ENCODE measurements around the gene FAM90A1.
"Not testable (repeated sequence)": the region's sequence is repeated elsewhere in the genome, so short reads cannot be mapped to it uniquely, and the experiment has no call there.

The FAM90A1 gene

DNA sequence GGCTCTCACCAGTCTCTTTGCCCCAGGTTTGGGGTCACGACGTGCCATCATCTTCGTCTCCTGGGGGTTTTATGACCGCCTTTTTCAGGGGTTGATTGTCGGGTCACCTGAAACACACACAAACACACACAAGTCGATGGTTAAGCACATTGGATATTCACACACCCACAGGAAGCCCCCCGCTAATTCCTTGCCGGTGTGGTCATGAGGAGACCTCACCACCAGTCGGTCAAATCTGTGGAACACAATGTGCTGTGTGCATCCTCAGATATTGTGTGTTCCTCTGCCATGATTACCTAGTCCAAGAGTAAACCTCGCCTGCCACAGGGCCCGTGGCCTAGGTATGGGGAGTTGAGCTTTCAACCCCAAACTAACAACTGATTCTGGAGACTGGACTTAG, 2.6 kb downstream of the FAM90A1 start:
- not testable (repeated sequence) for H3K9me3 Mint-ChIP-seq; DNase-seq; ATAC-seq (replicated peaks); H3K4me3 Mint-ChIP-seq; H3K27me3 Mint-ChIP-seq; H3K36me3 Mint-ChIP-seq; H3K27ac Mint-ChIP-seq
- peaks cover 5 to 15% of the 10 kb centered on the region in 2 donors for H3K4me1 Mint-ChIP-seq

DNA sequence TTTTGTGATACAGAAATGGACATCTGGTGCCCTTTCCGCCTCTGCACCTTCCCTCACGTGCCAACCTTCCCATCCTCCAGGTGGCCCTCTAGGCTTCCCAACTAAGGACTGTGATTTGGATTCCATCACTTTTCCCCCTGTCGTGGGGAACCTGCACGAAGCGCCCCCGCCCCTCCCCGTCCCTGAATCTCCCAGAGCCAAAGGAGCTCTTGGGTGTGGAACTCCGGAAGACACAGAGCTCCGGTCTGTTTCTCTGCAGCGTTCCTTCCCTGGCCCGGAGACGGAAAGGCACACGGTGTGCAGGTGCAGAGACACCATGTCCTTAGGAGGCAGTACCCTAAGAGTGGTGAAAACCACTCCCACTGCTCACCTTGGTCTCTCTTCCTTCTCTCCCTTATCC, 3.8 kb downstream of the FAM90A1 start:
- ATAC-seq (replicated peaks); H3K9me3 Mint-ChIP-seq; H3K27ac Mint-ChIP-seq; DNase-seq; H3K4me3 Mint-ChIP-seq; H3K36me3 Mint-ChIP-seq; H3K27me3 Mint-ChIP-seq: not testable (repeated sequence)
- H3K4me1 Mint-ChIP-seq, result peaks cover 5 to 15% of the 10 kb centered on the region in 2 donors

DNA sequence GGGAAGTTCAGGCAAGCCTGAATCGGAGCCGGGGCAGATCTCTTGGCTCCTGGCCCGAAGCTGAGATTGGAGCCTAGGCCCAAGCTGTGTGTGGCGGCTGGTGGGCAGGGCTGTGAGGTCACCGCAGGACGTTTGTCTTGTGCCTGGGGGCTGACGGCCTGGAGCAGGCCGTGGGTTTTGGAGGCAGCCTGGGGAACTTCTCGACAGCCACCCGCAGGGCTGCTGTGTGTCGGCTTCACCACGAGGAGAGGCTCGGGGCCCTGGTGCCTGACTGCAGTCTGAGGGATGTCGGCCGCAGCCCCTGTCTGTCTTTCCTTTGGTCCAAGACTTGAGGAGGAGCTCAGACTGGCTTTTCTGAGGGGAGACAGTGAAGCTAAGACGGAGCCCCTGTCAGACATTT, 5.1 kb downstream of the FAM90A1 start:
- not testable (repeated sequence) for H3K27ac Mint-ChIP-seq; H3K36me3 Mint-ChIP-seq; H3K9me3 Mint-ChIP-seq; DNase-seq; H3K27me3 Mint-ChIP-seq; ATAC-seq (replicated peaks); H3K4me3 Mint-ChIP-seq
- H3K4me1 Mint-ChIP-seq, result peaks cover 5 to 10% of the 10 kb centered on the region in 2 donors

DNA sequence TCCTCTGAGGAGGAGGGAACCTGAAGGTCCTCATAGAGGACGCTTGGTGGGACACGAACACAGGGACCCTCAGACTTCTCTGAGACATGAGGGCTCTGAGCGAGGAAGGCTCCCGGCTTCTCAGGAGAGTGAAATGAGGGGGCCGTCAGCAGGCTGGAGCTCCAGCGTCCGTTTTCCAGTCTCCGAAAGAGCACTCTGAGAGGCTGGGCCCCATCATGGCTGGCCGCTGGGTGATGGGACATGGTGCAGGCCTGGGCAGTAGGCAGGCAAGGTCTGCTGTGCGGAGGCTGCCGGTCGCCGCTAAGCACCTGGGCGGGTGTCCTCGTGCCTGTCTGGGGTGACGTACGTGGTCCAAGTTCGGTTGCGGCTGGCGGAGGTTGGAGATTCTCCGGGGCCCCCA, 5.6 kb downstream of the FAM90A1 start:
- H3K9me3 Mint-ChIP-seq, H3K4me3 Mint-ChIP-seq: not testable (repeated sequence)

DNA sequence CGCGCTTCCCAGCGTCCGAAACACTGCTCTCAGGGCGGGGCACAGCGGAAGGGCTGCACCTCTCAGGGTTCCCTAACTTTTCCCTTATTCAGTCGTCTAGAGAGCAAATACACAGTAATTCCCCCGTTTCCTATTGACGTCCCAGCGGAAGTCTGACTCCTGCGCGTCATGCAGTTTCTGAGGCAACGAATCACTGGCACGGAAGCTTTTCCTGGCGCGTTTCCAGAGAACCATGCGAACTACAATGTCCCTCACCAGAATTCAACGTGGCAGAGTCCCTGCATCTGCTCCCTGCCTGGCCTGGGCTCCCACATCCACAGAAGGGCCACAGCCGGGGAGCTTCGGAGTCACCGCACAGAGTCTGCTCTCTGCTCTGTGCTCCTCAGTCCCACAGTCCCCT, 6.0 kb downstream of the FAM90A1 start:
- not testable (repeated sequence) for H3K4me1 Mint-ChIP-seq; H3K4me3 Mint-ChIP-seq; H3K27me3 Mint-ChIP-seq; H3K36me3 Mint-ChIP-seq; ATAC-seq (replicated peaks); H3K27ac Mint-ChIP-seq; H3K9me3 Mint-ChIP-seq; DNase-seq

More for the DNA sequence above, 5.6 kb downstream of the FAM90A1 start:
- not testable (repeated sequence) for H3K27ac Mint-ChIP-seq; H3K36me3 Mint-ChIP-seq; H3K27me3 Mint-ChIP-seq; DNase-seq; H3K4me1 Mint-ChIP-seq; ATAC-seq (replicated peaks)

DNA sequence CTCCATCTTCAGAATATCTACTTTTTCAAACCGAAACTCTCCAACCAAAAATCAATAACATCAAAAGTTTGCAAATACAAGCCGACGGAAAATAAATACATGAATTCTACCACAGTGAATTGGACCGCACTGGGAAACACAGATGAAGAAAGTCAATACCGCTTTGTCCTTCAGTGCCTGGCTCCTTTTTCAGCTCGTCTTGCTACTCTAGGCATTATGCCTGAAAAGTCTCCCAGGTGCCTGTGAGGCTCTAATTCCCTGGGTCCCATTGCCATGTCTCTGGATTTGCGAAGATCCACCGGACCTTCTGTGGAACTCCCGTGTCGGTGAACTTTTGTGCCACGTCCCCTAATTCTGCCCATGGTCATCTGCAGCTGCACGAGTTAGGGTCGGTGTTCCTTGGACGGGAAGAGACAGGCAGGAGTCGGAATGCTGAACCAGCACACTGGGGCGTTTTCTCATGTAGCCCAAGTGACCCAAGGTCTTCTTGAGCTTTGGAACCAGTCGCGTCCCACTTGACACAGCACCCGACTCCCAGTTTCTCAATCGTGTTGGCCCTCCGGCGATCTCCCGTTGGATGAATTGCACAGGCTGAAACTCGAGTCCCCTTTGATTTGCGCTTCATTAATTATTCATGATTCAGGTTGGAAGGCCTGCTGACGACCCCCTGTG, 8.6 kb downstream of the FAM90A1 start:
- ATAC-seq (replicated peaks); H3K9me3 Mint-ChIP-seq; H3K27ac Mint-ChIP-seq; DNase-seq; H3K36me3 Mint-ChIP-seq; H3K4me3 Mint-ChIP-seq; H3K4me1 Mint-ChIP-seq; H3K27me3 Mint-ChIP-seq: not testable (repeated sequence)

DNA sequence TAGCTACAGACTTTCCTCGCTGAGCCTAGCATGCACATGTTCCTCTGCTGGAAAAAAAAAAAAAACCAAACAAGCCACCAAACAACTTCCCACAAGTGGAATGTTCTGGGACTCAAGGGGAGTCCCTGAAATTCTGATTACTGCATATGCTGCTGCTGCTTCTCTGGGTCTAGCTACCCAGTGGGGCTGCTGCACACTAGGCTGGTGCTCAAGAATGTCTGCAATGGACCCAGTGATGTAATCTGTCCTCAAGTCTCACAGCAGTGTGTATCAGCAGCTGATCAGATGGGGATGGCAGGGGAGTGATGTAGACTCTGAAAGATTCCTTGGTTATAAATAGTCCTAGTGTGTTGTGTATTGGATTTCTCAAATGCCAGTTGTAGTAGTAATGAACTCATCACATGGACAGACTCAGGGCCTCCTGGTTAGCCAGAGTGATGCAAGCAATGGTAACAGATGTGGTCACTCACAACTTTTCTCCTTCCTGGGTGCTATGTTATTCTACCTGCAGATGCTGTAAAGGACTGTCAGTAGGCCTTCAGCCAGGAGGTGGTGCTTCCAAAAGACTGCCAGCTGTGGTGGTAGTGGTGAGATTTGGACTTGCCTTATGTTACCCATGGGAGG, 29.6 kb downstream of the FAM90A1 start:
- not testable (repeated sequence) for ATAC-seq (replicated peaks); H3K36me3 Mint-ChIP-seq; H3K4me1 Mint-ChIP-seq; H3K27me3 Mint-ChIP-seq; H3K27ac Mint-ChIP-seq; H3K4me3 Mint-ChIP-seq; DNase-seq; H3K9me3 Mint-ChIP-seq

DNA sequence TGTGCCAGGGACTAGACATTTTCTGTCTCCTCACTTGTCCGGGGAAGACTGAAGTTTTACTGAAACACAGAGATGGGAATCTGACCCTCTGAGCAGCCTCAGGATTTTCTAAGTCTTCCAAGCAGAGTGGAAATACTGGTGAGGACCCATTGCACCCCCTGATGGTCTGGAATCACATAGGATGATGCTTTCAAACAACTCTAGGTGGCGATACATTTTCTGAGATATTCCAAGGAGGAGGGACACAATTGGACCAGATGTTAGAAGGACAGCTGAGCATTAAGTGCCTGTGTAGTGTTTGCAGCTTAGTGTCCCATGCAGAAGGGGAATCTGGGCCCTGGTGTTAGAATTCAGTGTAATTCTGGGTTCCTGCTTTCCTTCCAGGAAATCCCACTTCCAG, 39.3 kb downstream of the FAM90A1 start:
- H3K4me3 Mint-ChIP-seq; H3K36me3 Mint-ChIP-seq; H3K4me1 Mint-ChIP-seq; ATAC-seq (replicated peaks); H3K27me3 Mint-ChIP-seq; H3K27ac Mint-ChIP-seq; DNase-seq; H3K9me3 Mint-ChIP-seq: not testable (repeated sequence)

DNA sequence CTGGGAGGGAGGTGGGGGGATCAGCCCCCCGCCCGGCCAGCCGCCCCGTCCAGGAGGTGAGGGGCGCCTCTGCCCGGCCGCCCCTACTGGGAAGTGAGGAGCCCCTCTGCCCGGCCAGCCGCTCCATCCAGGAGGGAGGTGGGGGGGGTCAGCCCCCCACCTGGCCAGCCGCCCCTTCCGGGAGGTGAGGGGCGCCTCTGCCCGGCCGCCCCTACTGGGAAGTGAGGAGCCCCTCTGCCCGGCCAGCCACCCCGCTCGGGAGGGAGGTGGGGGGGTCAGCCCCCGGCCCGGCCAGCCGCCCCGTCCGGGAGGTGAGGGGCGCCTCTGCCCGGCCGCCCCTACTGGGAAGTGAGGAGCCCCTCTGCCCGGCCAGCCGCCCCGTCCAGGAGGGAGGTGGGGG, 43.2 kb downstream of the FAM90A1 start:
- not testable (repeated sequence) for H3K27me3 Mint-ChIP-seq; ATAC-seq (replicated peaks); H3K36me3 Mint-ChIP-seq; H3K27ac Mint-ChIP-seq; H3K4me3 Mint-ChIP-seq; DNase-seq; H3K9me3 Mint-ChIP-seq
- H3K4me1 Mint-ChIP-seq, result peaks cover 5 to 12% of the 10 kb centered on the region in 2 donors

DNA sequence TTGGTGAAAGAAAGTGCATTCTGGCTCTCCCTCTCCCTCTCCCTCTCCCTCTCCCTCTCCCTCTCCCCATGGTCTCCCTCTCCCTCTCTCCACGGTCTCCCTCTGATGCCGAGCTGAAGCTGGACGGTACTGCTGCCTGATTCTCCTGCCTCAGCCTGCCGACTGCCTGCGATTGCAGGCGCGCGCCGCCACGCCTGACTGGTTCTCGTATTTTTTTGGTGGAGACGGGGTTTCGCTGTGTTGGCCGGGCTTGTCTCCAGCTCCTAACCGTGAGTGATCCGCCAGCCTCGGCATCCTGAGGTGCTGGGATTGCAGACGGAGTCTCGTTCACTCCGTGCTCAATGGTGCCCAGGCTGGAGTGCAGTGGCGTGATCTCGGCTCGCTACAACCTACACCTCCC, 44.1 kb downstream of the FAM90A1 start:
- not testable (repeated sequence) for H3K4me3 Mint-ChIP-seq; DNase-seq; ATAC-seq (replicated peaks); H3K36me3 Mint-ChIP-seq; H3K27ac Mint-ChIP-seq; H3K27me3 Mint-ChIP-seq; H3K9me3 Mint-ChIP-seq
- peaks cover 5 to 12% of the 10 kb centered on the region in 2 donors for H3K4me1 Mint-ChIP-seq

DNA sequence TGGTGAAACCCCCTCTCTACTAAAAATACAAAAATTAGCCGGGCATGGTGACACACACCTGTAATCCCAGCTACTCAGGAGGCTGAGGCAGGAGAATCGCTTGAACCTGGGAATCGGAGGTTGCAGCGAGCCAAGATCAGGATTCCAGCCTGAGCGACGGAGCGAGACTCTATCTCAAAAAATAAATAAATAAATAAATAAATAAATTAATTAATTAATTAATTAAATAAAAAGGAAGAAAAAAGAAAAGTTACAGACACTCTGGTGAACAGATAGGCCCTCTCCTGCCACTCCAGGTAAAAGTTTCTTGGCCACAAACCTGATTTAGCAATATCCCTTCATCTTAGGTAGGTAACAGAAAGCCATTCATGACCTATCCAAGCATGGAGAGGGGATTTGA, 44.5 kb downstream of the FAM90A1 start:
- ATAC-seq (replicated peaks); H3K27ac Mint-ChIP-seq; H3K36me3 Mint-ChIP-seq; H3K9me3 Mint-ChIP-seq; DNase-seq; H3K27me3 Mint-ChIP-seq; H3K4me3 Mint-ChIP-seq: not testable (repeated sequence)
- H3K4me1 Mint-ChIP-seq, result peaks cover 5 to 12% of the 10 kb centered on the region in 2 donors

DNA sequence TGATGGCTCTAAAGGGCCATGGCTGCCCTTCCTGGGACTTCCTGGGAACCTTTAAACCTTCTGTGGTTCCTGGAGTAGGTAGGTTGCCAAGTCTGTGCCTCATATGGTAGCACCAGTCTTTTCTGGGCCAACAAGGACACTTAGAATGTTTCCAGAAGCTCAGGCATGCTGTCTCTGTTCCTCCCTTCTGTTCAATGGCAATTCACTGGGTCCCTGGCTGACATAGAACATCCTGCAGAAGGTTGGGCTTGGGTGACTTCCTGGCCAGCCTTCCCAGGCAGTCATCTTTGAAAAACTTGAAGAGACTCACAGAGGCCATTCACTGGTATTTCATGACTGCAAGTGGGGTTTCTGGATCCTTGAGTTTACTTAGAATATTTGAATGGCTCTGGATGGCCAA, 46.1 kb downstream of the FAM90A1 start:
- H3K9me3 Mint-ChIP-seq; H3K27me3 Mint-ChIP-seq; ATAC-seq (replicated peaks); H3K36me3 Mint-ChIP-seq; DNase-seq; H3K27ac Mint-ChIP-seq: not testable (repeated sequence)
- peak overlapping the region; percentile 77 to 87 for H3K4me3 Mint-ChIP-seq
- peaks cover 5 to 12% of the 10 kb centered on the region in 2 donors for H3K4me1 Mint-ChIP-seq

DNA sequence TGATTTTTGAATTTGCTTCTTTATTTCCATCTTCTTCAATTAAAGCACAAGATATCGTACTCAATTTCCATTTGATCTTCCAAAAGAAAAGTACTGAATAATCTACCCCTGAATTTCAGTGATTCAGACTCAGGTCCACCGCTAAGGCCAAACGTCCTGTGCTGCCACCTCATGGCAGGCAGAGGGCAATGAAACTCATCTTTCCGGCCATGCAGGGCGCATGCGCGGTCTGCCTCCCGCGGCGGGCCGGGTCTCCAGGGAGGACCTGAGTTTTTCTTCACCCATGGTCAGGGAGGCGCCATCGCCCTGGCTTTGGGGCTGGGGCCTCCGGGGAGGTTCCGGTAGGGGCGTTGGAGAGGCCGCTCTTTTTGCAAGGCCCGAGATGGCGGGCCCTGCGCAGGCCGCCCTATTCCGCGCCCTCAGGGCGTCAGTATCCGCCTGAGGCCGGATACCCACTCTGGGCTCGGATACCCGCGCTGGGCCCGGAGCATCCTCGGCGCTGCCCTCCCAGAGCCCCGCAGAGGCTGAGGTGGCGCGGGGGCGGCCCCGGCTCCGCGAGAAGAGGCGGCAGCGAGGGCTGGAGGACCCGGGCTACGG, 47.3 kb downstream of the FAM90A1 start:
- DNase-seq (peak; percentile 72), ATAC-seq (replicated peaks) (peak; percentile 82 to 87)
- not testable (repeated sequence) for H3K36me3 Mint-ChIP-seq, H3K27me3 Mint-ChIP-seq, H3K9me3 Mint-ChIP-seq
- H3K4me3 Mint-ChIP-seq, result peak overlapping the region; percentile 87 to 88
- peaks cover 5 to 12% of the 10 kb centered on the region in 2 donors for H3K4me1 Mint-ChIP-seq
- H3K27ac Mint-ChIP-seq, result peak overlapping the region; percentile 93

DNA sequence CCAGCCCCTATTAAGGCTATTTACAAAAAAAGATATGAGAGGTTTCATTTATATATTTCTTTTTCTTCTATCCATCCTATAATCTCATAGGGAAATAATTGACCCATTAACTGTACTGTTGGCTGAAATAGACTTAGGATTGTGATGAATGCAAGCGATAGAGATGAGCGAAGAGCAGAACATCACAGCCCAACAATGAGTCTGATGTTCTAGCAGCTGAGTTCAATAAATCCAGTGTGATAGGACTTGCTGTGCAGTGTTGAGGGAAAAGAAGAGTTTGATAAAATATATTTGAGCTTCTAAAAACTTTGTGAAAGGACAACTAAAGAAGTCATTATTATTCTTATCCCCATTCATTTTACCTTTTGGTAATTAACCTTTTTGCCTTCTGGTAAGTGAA, 54.5 kb downstream of the FAM90A1 start:
- H3K4me1 Mint-ChIP-seq; H3K36me3 Mint-ChIP-seq; H3K4me3 Mint-ChIP-seq; H3K27ac Mint-ChIP-seq; ATAC-seq (replicated peaks); H3K27me3 Mint-ChIP-seq; H3K9me3 Mint-ChIP-seq; DNase-seq: not testable (repeated sequence)
